ENCODE results near the gene TICRR. TPM values are rescaled to one million over a fixed set of nuclear protein-coding genes. Genes with fewer than 3 reads are reported as not detected.

Gene TICRR
- total RNA-seq, 1 experiment from 2014 or later, result 37.4 TPM

DNA sequence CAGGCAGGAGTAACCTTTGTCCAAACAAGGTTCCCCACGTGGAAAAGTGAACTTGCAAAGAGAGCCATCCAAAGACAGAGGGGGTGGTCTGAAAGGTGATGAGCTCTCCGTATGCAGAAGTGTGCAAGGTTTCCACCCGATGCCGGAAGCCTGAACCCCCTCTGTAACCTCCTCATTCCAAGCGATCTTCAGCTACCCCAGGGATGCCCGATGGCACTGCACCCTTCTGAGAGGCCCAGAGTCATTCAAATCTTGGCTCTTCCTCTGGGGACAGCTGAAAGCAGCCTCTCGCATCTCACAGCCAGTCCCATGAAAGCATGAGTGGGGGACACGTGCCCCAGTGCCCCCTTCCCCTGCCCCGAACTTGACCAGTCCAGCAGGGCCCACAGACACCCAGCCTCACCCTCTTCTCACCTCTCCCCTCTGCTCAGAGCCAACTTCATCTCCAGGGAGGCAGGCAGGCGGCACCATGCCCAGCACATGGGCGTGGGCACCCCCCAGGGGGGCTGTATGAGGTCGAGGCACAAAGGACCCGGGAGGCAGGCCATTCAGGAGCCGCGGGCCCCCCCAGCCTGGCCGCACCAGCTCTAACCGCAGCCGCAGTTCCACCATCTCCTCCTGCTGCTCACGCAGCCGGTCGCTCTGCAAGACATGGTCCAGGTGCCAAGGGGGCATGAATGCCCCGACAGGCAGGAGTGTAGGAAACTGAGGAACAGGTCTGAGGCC, 71.3 kb downstream of the TICRR start:
- Mint-ChIP-seq H3K27ac (no peak overlapping the region), H3K4me3 (no peak overlapping the region), H3K4me1 (0 out of 2 replicates have a peak, but pooled peaks cover 3% of the 10 kb centered on the region), H3K36me3 (peaks cover 19% of the 10 kb centered on the region), H3K9me3 (no peaks in the 10 kb centered on the region), H3K27me3 (ENCODE audit: low read depth) (no peaks in the 10 kb centered on the region)
- ChIA-PET POLR2A (interaction anchor here (0.8 kb wide), 1 partner anchor 72 kb away, joined by 3 read pairs; the partner anchor contains the start of gene TICRR), CTCF (interaction anchor here (0.7 to 2.5 kb wide), 19 partner anchors 9 to 312 kb away, joined by 3 to 17 read pairs (median 4); partner anchors contain the start of genes POLG and TICRR)
- no peak for DNase-seq (ENCODE audit: low spot score)
- no peak for ATAC-seq
- TF ChIP-seq, protein P1, sequence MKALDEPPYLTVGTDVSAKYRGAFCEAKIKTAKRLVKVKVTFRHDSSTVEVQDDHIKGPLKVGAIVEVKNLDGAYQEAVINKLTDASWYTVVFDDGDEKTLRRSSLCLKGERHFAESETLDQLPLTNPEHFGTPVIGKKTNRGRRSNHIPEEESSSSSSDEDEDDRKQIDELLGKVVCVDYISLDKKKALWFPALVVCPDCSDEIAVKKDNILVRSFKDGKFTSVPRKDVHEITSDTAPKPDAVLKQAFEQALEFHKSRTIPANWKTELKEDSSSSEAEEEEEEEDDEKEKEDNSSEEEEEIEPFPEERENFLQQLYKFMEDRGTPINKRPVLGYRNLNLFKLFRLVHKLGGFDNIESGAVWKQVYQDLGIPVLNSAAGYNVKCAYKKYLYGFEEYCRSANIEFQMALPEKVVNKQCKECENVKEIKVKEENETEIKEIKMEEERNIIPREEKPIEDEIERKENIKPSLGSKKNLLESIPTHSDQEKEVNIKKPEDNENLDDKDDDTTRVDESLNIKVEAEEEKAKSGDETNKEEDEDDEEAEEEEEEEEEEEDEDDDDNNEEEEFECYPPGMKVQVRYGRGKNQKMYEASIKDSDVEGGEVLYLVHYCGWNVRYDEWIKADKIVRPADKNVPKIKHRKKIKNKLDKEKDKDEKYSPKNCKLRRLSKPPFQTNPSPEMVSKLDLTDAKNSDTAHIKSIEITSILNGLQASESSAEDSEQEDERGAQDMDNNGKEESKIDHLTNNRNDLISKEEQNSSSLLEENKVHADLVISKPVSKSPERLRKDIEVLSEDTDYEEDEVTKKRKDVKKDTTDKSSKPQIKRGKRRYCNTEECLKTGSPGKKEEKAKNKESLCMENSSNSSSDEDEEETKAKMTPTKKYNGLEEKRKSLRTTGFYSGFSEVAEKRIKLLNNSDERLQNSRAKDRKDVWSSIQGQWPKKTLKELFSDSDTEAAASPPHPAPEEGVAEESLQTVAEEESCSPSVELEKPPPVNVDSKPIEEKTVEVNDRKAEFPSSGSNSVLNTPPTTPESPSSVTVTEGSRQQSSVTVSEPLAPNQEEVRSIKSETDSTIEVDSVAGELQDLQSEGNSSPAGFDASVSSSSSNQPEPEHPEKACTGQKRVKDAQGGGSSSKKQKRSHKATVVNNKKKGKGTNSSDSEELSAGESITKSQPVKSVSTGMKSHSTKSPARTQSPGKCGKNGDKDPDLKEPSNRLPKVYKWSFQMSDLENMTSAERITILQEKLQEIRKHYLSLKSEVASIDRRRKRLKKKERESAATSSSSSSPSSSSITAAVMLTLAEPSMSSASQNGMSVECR (CRISPR knock-in tag; IDR thresholded peaks at IDR 0.05; ENCODE audit: borderline replicate concordance), result no peak
- TF ChIP-seq ETV6 (CRISPR knock-in tag; IDR thresholded peaks at IDR 0.05) (no peak), ZNF121 (CRISPR knock-in tag; IDR thresholded peaks at IDR 0.05) (no peak), MXD4 (CRISPR knock-in tag; IDR thresholded peaks at IDR 0.05; ENCODE audit: borderline replicate concordance) (no peak), ZNF219 (CRISPR knock-in tag; IDR thresholded peaks at IDR 0.05; ENCODE audit: borderline replicate concordance) (no peak), NR2C2 (CRISPR knock-in tag; IDR thresholded peaks at IDR 0.05) (no peak), ELF4 (CRISPR knock-in tag; IDR thresholded peaks at IDR 0.05; ENCODE audit: low read depth) (no peak)
- TF ChIP-seq, protein P2, sequence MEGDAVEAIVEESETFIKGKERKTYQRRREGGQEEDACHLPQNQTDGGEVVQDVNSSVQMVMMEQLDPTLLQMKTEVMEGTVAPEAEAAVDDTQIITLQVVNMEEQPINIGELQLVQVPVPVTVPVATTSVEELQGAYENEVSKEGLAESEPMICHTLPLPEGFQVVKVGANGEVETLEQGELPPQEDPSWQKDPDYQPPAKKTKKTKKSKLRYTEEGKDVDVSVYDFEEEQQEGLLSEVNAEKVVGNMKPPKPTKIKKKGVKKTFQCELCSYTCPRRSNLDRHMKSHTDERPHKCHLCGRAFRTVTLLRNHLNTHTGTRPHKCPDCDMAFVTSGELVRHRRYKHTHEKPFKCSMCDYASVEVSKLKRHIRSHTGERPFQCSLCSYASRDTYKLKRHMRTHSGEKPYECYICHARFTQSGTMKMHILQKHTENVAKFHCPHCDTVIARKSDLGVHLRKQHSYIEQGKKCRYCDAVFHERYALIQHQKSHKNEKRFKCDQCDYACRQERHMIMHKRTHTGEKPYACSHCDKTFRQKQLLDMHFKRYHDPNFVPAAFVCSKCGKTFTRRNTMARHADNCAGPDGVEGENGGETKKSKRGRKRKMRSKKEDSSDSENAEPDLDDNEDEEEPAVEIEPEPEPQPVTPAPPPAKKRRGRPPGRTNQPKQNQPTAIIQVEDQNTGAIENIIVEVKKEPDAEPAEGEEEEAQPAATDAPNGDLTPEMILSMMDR (IDR thresholded peaks at IDR 0.05), result no peak
- TF ChIP-seq, protein P3, sequence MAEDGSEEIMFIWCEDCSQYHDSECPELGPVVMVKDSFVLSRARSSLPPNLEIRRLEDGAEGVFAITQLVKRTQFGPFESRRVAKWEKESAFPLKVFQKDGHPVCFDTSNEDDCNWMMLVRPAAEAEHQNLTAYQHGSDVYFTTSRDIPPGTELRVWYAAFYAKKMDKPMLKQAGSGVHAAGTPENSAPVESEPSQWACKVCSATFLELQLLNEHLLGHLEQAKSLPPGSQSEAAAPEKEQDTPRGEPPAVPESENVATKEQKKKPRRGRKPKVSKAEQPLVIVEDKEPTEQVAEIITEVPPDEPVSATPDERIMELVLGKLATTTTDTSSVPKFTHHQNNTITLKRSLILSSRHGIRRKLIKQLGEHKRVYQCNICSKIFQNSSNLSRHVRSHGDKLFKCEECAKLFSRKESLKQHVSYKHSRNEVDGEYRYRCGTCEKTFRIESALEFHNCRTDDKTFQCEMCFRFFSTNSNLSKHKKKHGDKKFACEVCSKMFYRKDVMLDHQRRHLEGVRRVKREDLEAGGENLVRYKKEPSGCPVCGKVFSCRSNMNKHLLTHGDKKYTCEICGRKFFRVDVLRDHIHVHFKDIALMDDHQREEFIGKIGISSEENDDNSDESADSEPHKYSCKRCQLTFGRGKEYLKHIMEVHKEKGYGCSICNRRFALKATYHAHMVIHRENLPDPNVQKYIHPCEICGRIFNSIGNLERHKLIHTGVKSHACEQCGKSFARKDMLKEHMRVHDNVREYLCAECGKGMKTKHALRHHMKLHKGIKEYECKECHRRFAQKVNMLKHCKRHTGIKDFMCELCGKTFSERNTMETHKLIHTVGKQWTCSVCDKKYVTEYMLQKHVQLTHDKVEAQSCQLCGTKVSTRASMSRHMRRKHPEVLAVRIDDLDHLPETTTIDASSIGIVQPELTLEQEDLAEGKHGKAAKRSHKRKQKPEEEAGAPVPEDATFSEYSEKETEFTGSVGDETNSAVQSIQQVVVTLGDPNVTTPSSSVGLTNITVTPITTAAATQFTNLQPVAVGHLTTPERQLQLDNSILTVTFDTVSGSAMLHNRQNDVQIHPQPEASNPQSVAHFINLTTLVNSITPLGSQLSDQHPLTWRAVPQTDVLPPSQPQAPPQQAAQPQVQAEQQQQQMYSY (CRISPR knock-in tag; IDR thresholded peaks at IDR 0.05), result no peak
- TF ChIP-seq, protein P4, sequence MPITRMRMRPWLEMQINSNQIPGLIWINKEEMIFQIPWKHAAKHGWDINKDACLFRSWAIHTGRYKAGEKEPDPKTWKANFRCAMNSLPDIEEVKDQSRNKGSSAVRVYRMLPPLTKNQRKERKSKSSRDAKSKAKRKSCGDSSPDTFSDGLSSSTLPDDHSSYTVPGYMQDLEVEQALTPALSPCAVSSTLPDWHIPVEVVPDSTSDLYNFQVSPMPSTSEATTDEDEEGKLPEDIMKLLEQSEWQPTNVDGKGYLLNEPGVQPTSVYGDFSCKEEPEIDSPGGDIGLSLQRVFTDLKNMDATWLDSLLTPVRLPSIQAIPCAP (CRISPR knock-in tag; IDR thresholded peaks at IDR 0.05), result no peak
- TF ChIP-seq, protein P5, sequence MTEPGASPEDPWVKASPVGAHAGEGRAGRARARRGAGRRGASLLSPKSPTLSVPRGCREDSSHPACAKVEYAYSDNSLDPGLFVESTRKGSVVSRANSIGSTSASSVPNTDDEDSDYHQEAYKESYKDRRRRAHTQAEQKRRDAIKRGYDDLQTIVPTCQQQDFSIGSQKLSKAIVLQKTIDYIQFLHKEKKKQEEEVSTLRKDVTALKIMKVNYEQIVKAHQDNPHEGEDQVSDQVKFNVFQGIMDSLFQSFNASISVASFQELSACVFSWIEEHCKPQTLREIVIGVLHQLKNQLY (CRISPR knock-in tag; IDR thresholded peaks at IDR 0.05), result no peak
- TF ChIP-seq, protein P6, sequence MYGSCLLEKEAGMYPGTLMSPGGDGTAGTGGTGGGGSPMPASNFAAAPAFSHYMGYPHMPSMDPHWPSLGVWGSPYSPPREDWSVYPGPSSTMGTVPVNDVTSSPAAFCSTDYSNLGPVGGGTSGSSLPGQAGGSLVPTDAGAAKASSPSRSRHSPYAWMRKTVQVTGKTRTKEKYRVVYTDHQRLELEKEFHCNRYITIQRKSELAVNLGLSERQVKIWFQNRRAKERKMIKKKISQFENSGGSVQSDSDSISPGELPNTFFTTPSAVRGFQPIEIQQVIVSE (CRISPR knock-in tag; IDR thresholded peaks at IDR 0.05; ENCODE audit: borderline replicate concordance), result no peak

Measured in WTC11 (cell line).